ENCODE results near the gene SPRED2.
A peak's percentile ranks its signal among the peaks of the same experiment; 100 is the strongest.

The SPRED2 gene

DNA sequence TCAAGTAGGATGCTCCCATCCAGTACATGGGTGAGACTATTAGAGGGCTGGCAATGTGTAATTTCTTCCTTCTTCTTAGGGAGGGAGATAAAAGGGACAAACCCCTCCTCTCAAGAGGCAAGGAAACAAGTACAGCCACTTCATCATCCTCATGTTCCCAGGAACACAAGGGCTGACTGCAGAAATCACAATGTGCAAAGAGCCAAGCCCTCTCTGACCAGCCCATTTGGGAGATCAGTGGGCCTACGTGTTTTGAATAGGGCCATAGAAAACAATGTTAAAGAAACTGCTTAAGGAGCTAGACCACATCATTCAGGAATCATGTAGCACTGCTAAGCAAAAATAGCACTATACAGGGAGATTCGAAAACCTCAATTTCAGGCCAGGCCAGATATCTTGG lies 107.3 kb downstream of the SPRED2 start:
- H3K27me3 ChIP-seq (ENCODE audit: insufficient read depth, low read length, poor library complexity): no peaks in the 10 kb centered on the region
- TF ChIP-seq, protein P1, sequence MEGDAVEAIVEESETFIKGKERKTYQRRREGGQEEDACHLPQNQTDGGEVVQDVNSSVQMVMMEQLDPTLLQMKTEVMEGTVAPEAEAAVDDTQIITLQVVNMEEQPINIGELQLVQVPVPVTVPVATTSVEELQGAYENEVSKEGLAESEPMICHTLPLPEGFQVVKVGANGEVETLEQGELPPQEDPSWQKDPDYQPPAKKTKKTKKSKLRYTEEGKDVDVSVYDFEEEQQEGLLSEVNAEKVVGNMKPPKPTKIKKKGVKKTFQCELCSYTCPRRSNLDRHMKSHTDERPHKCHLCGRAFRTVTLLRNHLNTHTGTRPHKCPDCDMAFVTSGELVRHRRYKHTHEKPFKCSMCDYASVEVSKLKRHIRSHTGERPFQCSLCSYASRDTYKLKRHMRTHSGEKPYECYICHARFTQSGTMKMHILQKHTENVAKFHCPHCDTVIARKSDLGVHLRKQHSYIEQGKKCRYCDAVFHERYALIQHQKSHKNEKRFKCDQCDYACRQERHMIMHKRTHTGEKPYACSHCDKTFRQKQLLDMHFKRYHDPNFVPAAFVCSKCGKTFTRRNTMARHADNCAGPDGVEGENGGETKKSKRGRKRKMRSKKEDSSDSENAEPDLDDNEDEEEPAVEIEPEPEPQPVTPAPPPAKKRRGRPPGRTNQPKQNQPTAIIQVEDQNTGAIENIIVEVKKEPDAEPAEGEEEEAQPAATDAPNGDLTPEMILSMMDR (IDR thresholded peaks at IDR 0.05; ENCODE audit: borderline replicate concordance, extremely low read depth, low read length, poor library complexity, severe bottlenecking): no peak
- no peak for TF ChIP-seq EZH2 (IDR thresholded peaks at IDR 0.05; ENCODE audit: borderline replicate concordance, low read depth, low read length, severe bottlenecking)
- ATAC-seq (ENCODE audit: insufficient read depth, low read depth): no peak
- no peaks in the 10 kb centered on the region for H3K79me2 ChIP-seq (ENCODE audit: insufficient read depth, low read length)
- peaks cover 44% of the 10 kb centered on the region for H3K36me3 ChIP-seq (ENCODE audit: insufficient read depth, low read length)
- H4K20me1 ChIP-seq (ENCODE audit: insufficient read depth, low read length): peaks cover 3% of the 10 kb centered on the region; the same call in 1 of the 2 replicates
- no peaks in the 10 kb centered on the region for H3K4me1 ChIP-seq (ENCODE audit: insufficient read depth, low read length)
- H3K4me3 ChIP-seq (ENCODE audit: low read depth in 1 of 2, low read length in 2 of 2): no peak overlapping the region
- no peaks in the 10 kb centered on the region for H3K9me3 ChIP-seq (ENCODE audit: insufficient read depth, low read length, severe bottlenecking)
- no peak for DNase-seq
- H3K9ac ChIP-seq (ENCODE audit: low read depth, low read length): no peak overlapping the region
- H2AFZ ChIP-seq (ENCODE audit: low read depth, low read length): no peak overlapping the region
- no peak overlapping the region for H3K4me2 ChIP-seq (ENCODE audit: insufficient read depth, low read length)
- no peak overlapping the region for H3K27ac ChIP-seq (ENCODE audit: low read length)

DNA sequence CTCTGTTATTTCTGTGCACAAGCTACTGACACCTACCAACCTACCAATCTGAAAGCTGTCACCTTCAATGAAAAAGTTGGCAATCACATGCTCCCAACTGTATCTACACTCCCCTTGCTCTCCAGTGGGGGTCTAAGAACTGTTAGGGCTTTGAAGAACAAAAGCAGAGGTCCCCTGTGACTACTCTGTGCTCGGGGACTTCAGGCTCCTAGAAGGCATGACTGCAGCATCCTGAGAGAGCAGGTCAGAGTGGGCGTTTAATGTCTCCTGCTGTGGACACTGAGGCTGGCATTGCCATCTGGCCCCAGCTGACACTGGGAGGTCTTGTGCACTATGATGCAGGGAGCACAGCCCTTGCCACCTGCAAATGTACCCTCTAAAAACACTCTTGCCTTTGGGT lies 111.5 kb downstream of the SPRED2 start:
- peaks cover 53% of the 10 kb centered on the region for H3K36me3 ChIP-seq (ENCODE audit: insufficient read depth, low read length)
- H3K27me3 ChIP-seq (ENCODE audit: insufficient read depth, low read length, poor library complexity): no peaks in the 10 kb centered on the region
- H3K4me3 ChIP-seq (ENCODE audit: low read depth in 1 of 2, low read length in 2 of 2): no peak overlapping the region
- no peak overlapping the region for H3K9ac ChIP-seq (ENCODE audit: low read depth, low read length)
- peak; percentile 46; the same call in 1 of the 3 replicates for ATAC-seq (ENCODE audit: insufficient read depth, low read depth)
- no peaks in the 10 kb centered on the region for H3K9me3 ChIP-seq (ENCODE audit: insufficient read depth, low read length, severe bottlenecking)
- H3K4me2 ChIP-seq (ENCODE audit: insufficient read depth, low read length): no peak overlapping the region
- no peak for DNase-seq
- H3K4me1 ChIP-seq (ENCODE audit: insufficient read depth, low read length): no peaks in the 10 kb centered on the region
- no peaks in the 10 kb centered on the region for H3K79me2 ChIP-seq (ENCODE audit: insufficient read depth, low read length)
- no peak for TF ChIP-seq EZH2 (IDR thresholded peaks at IDR 0.05; ENCODE audit: borderline replicate concordance, low read depth, low read length, severe bottlenecking)
- TF ChIP-seq, protein P1 (IDR thresholded peaks at IDR 0.05; ENCODE audit: borderline replicate concordance, extremely low read depth, low read length, poor library complexity, severe bottlenecking): no peak
- H2AFZ ChIP-seq (ENCODE audit: low read depth, low read length): no peak overlapping the region
- 0 out of 2 replicates have a peak, but pooled peaks cover 4% of the 10 kb centered on the region for H4K20me1 ChIP-seq (ENCODE audit: insufficient read depth, low read length)
- H3K27ac ChIP-seq (ENCODE audit: low read length): no peak overlapping the region; the same call in 1 of the 2 replicates

DNA sequence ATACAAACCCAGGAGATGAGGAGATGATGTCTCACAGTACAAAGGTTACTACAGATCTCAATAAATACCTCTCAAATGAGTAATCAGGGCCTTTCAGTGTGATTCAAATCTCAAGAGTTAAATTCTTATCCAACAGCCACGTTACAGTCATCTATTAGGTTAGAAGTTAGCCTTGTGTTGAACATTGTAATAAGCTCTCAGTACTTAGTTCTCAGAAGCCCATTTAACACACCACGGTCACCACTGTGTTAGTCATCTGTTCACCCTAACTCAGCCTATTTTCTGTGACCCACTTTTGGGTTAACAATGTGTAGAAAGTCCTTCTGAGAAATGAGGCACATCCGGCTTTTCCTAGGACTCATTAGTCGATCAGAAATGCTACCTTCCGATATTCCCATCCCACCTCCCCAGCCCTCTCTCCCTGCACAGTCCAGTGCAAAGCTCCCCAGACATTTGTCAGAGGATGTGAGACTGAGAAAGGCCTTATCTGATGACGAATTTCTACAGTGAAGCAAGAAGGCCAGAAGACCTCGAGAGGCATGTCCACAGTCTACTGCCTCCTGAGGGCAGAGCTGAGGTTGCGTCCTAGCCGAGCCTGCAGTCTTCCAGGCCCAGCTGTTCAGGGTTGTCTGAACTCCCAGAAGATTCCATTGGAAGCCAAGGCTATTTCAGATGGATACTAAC lies 112.2 kb downstream of the SPRED2 start:
- no peak overlapping the region for H3K27ac ChIP-seq (ENCODE audit: low read length)
- no peak overlapping the region for H3K9ac ChIP-seq (ENCODE audit: low read depth, low read length)

More for the DNA sequence above, 112.2 kb downstream of the SPRED2 start:
- H3K36me3 ChIP-seq (ENCODE audit: insufficient read depth, low read length): peaks cover 52% of the 10 kb centered on the region
- no peak overlapping the region for H3K4me3 ChIP-seq (ENCODE audit: low read depth in 1 of 2, low read length in 2 of 2)
- no peak overlapping the region for H2AFZ ChIP-seq (ENCODE audit: low read depth, low read length)
- H3K27me3 ChIP-seq (ENCODE audit: insufficient read depth, low read length, poor library complexity): no peaks in the 10 kb centered on the region
- 0 out of 2 replicates have a peak, but pooled peaks cover under 1% of the 10 kb centered on the region for H3K79me2 ChIP-seq (ENCODE audit: insufficient read depth, low read length)
- no peak overlapping the region for H3K4me2 ChIP-seq (ENCODE audit: insufficient read depth, low read length)
- H3K9me3 ChIP-seq (ENCODE audit: insufficient read depth, low read length, severe bottlenecking): no peaks in the 10 kb centered on the region
- DNase-seq (no peak), ATAC-seq (ENCODE audit: insufficient read depth, low read depth) (peak; percentile 45; the same call in 2 of the 3 replicates)
- 0 out of 2 replicates have a peak, but pooled peaks cover 4% of the 10 kb centered on the region for H4K20me1 ChIP-seq (ENCODE audit: insufficient read depth, low read length)
- H3K4me1 ChIP-seq (ENCODE audit: insufficient read depth, low read length): no peaks in the 10 kb centered on the region
- TF ChIP-seq, protein P1 (IDR thresholded peaks at IDR 0.05; ENCODE audit: borderline replicate concordance, extremely low read depth, low read length, poor library complexity, severe bottlenecking): peak; percentile 49
- TF ChIP-seq EZH2 (IDR thresholded peaks at IDR 0.05; ENCODE audit: borderline replicate concordance, low read depth, low read length, severe bottlenecking): no peak

Measured in DND-41 (cell line).